Bronchus fibroblast of lung (primary cell): Measurements from ENCODE around the gene MYOT. TPM values are rescaled to one million over a fixed set of nuclear protein-coding genes. Genes with fewer than 3 reads are reported as not detected.

ENCODE experiments used
- total RNA-seq: library from RNA; depleted of rRNA; stranded (reverse); fragments of >200 nt; gene quantifications from 2 replicates; pipeline ENCODE4 v1.2.3, GENCODE V29; 2015

The MYOT gene, protein sequence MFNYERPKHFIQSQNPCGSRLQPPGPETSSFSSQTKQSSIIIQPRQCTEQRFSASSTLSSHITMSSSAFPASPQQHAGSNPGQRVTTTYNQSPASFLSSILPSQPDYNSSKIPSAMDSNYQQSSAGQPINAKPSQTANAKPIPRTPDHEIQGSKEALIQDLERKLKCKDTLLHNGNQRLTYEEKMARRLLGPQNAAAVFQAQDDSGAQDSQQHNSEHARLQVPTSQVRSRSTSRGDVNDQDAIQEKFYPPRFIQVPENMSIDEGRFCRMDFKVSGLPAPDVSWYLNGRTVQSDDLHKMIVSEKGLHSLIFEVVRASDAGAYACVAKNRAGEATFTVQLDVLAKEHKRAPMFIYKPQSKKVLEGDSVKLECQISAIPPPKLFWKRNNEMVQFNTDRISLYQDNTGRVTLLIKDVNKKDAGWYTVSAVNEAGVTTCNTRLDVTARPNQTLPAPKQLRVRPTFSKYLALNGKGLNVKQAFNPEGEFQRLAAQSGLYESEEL
- not detected in 2 replicates for total RNA-seq

DNA sequence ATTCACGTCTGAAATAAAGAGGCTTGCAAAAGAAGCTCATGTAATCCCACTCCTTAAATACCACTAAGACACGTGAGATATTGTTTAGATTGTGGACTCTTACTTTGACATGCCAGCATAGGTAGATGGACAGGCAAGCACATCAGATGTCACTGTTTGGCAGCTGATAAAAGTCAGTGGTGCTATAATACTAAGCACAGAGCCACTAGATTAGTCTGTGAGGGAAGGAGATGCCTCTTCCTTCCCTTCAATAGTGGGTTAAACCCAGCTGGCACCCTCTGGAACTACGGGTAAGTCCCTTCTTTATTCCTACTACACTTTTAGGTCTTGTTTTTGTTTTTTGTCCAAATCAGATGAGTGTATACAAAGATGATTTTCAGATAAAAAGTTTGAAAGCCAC, at the start of gene MYOT:
TSS of gene MYOT (plus strand) at position 197 of the 400 bp plus-strand sequence. CDS start 2,792 bp downstream, outside the sequence.

DNA sequence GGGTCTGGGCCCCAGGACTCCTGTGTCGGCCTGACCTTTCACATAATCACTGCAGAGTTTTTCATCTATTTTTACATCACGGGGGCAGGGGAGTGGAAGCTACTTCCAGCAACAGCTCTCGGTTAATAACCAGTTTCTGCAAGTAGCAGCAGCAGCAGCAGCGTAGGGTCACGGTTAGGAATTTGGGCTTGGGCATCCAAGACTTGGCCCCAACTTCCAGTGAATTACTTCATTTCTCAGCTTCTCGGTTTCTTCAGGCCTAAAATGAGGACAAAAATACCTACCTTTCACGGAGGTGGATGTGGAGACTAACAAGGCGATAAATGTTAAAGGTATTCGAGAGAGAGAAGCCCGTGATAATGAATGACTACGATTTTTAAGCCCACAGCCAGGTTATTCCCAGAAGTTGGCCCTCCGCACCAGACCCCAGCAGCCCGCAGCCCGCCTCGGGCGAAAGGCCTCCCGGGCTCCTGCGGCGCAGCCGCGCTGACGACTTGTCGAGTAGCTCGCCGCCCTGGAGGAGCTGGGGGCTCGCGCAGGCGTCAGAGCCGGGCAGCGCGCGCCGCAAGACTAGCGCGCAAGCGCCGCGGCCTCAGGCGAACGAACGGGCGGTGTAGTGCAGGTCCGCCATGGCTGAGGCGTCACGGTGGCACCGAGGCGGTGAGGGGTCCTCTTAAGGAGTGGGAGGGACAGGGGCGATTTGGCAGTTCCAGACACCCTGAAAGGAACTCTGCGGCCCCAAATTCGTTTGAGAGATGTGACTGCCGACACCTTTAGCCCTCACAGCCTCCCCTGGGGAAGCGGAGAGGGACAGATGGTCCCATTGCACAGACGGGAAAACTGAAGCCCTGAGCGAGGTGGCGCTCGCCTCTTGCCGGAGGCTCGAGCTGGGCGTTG, 21.5 kb downstream of the MYOT start, which contains the start of gene PKD2L2:
TSS of gene PKD2L2 (plus strand) at position 595 of the 897 bp plus-strand sequence. CDS start at position 630, 35 bp downstream.

Other genes with a start within 250 kb of the MYOT start
- gene KLHL3, start 131.8 kb upstream of the MYOT start, total RNA-seq, result 0.67 and 1.0 TPM in 2 replicates
- gene HNRNPA0, start 113.5 kb upstream of the MYOT start, total RNA-seq, result 8.1 and 10.7 TPM in 2 replicates
- gene PKD2L2, start 21.6 kb downstream of the MYOT start, total RNA-seq, result not detected in 2 replicates
- gene FAM13B, start 165.2 kb downstream of the MYOT start, total RNA-seq, result 1.9 and 4.2 TPM in 2 replicates
- gene WNT8A, start 216.2 kb downstream of the MYOT start, total RNA-seq, result not detected in 2 replicates